Inflammatory macrophage treated with lipopolysaccharide for 4 hours (primary cell): ENCODE measurements around the gene UNC93A.
"Not testable (repeated sequence)": the region's sequence is repeated elsewhere in the genome, so short reads cannot be mapped to it uniquely, and the experiment has no call there.

Source experiments
- DNase-seq: peaks from one replicate; pipeline ENCODE4 v3.0.0-alpha.2; 2020

Gene UNC93A

DNA sequence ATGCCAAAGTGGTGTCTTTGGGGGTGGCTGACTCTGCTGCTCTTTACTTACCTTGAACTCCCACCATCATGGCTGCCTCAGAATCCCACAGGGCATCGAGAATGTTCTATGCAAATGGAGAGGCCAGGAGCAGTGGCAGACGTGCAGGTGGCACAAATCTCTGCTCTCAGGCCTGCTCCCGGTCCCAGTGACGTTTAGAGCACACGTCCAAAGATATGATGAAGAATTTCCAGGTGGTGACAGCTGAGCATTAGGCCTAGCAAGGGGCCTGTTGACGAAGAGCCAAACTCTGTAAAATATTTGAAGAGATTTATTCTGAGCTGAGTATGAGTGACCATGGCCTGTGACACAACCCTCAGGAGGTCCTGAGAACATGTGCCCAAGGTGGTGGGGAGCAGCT is 19.0 kb upstream of the UNC93A start:
- no peak for DNase-seq

DNA sequence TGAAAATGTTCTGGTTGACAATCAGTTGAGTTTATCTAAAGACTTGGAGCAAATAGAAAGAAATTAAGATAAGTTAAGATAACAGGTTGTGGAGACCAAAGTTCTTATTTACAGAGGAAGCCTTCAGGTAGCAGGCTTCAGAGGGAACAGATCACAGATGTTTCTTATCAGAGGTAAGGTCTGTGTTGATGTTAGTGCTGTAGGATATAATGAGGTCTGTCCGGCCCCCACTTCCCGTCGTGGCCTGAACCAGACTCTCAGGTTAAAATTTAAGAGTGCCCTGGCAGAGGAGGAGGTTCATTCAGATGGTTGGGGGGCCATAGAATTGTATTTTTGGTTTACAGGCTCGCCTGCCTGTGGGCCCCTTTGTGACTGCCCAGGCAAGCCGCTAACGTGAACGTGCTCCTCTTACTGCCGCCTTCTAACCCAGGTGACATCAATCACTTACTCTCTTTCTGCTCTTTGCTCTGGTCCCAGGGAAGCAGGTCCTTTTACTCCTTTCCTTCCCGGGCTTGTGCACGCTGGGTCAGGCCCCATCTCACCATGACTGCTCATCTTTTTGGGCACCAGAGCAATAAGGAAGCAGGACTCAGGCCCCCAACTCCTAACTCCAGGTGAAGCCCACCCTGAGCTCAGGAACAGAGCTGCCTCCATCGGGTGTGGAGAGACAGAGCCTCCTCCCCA is 18.3 kb upstream of the UNC93A start:
- DNase-seq = no peak

DNA sequence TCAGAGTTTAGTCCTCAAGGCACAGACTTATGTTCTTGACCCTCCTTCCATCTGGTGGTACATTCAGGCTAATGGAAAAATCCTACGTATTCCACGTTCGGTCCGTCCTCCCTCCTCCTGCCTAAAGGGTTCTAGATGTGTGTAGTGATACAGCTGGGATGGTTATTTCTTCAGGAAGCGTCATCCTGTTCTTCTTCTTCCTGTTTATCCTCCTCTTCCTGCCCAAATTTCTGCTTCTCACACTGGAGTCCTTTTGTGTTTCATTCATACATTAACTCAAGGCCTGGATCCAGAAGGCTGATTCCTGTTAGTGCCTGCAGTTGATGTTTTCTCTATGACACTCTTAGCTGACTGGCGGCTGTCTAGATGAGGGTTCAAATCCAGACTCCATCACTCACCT is 16.8 kb upstream of the UNC93A start:
- DNase-seq = no peak

DNA sequence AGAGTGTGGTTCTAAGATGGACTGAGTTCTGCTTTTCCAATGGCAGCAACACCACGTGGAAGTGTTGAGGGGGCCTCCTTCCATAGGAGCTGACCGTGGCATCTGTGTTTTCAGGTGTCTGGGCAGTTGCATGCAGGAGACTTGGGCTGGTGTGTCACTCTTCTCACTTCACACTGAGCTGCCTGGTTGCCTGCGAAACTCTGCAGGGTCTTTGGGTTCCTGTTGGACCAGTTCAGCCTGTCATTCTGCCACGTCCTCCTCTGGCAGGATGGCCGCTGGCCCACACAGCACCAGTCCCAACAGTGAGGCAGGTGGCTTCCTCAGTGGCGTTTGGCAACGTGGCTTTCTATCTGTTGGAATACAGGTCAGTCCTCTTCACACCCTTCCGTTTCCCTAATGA is 16.1 kb upstream of the UNC93A start:
- no peak for DNase-seq

DNA sequence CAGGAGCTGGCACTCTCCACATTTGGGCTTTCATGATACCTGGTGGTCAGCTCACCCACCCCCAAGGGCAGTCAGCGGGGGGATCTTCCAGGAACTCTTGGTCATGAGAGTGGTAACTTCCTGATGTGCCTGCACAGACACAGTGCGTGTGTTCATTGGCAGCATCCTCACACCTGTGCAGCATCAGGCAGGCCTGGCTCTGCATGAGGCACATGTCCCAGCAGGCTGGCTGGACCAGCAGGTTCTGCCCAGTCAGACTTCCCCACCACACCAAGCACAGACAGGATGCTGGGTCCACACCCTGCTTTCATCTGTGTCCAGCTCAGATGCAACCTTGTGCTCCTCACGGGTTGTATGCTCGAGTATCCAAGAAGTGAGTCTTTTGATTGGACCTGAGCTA is 15.7 kb upstream of the UNC93A start:
- no peak for DNase-seq

DNA sequence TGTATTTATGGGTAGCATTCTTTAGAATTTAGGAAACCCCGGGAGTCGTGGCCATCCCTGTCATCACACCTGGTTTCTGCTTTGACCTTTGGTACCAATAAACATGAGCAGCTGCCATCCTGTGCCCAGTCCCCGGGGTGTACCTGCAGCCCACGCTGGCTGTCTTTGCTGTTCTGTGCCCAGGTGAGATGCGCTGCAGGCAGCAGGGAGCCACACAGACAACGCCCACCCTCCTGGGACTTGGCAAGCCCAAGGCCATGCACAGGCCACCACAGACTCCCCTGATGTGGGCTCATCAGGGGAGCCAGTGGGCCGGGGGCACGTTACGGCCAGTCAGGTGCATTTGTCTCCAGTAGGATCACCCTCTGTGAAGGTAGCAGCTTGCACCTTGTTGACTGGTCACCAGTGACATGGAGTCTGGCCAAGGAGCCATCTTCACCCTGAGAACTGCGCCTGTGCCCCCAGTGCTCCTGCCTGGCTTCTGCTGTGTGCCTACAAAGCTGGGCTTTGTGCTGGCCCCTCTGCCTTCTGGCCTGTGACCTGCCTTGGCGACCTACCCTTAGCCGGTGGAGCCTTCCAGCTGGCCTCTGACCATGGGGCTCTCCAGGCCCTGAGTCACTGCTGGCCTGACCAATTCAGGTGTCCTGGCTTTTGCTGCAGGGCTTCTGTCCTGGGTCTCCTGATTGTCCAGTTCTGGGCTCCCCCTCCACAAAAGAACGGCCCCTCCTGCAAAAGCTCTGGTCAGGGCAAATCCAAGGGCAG is 14.2 kb upstream of the UNC93A start:
- DNase-seq = no peak

DNA sequence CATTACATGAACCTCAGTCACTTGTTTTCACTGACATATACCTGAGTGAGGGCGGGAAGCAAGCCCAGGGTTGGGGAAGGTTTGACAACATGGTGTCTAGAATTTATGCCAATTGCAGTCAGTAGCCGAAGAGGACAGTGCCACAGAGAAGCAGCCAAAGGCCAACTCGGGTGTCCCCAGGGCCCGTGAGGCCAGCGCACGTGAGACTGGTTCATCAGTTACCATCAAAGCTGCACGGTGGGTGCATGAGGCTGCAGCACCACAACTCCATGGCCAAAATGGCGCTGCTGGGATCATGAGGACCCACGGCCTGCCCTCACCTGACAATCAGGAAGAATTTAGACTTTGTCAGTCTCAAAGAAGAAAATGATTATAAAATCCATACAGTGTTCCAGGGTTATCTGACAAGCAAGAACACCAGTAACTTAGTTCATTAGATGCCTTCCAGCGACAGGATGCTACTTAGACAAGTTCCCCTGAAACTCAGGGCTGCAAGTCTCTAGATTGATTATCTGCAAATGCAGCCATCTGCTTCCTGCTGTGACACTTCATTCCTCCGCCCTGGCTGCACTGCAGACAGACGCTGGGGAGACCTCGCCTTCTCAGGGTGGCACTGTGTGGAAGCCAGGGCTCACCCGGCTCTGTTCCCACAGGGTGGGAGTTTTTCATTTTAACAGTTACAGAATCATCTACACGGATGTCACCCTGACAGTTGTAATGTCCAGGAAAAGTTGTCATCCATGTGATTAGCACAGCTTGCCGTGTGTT is 12.8 kb upstream of the UNC93A start:
- DNase-seq = not testable (repeated sequence)

DNA sequence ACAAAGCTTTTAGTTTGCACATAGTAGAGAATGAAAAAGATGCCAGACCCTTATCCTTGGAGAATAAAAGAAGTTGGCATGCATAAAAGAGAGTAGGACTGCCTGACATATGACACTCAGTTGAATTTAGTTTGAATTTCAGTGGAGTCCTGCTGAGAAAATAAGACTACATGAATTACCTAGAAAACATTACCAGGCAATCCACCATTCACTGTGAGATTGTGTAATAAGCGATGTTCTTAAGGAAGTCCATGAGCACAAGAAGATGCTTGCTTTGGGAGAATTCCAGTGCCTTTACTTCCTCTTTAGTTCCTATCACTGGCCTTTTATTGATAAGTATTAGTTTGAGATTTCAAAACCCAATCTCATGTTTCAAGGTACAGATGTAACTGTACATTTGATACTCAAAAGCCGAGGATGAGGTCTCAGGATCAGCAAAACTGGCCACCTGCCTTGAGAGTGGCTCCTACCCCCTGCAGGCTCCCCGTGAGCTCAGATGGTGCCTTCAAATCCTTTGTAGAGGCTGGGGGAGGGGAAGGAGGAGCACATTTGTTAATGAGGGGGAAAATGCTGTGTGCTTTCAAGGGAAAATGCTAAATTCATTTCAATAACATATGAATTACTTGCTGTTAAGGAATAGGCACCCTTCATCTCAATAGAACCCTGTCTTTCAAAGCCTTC is 11.2 kb upstream of the UNC93A start:
- no peak for DNase-seq

DNA sequence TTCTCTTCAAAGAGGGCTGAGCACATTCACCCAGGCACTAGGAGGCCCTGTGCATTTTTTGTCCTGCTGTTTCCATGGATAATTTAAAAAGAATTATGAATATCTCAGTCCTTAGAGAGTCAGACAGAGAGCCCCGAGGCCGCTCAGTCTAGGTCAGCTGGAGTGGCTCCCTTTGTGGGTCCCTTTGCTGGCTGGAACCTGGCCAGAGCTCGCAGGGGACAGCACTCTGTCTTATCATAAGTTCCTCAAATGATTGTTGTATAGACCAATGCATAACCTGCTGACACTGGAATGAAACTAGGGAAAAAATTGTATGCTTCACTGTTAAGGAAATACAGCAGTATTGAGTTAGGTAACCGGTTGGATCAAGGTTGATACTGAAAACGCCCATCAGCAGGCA is 10.6 kb upstream of the UNC93A start:
- not testable (repeated sequence) for DNase-seq

DNA sequence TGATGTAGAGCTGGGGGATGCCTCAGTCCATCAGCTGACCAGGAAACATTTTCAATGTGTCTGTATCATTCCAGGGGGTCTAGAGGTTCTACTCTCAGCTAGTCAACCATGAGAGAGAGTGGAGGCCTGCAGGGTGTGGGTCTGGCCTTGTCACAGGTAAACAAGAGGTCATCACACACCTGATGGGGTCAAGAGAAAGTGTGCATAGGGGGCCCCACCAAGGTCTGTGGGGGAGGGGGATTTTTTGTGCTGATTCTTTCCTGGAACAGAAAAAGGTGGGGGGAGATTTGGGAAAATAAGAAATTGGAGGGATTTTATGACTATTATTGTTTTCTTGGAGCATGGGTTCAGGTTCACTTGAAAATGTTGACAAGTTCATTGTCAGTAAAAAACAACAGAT is 8.9 kb upstream of the UNC93A start:
- no peak for DNase-seq

DNA sequence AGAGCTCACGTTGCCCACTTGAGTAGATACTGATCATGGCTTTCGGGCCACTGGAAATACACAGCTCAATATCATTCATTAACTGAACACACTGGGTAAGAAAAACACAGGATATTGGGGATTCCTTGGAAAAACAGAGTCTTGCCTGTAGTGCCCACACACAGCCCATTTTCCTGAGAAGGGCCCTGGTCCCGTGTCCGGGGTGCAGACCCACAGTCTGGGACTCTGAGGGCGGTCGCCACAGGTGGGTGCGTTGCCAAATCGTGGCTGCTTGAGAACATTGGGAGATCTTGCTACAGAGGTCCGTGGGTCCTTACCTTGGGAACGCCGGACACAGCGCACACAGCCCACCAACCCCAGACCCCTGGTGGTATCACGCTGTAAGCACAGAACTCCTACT is 6.5 kb upstream of the UNC93A start:
- not testable (repeated sequence) for DNase-seq

DNA sequence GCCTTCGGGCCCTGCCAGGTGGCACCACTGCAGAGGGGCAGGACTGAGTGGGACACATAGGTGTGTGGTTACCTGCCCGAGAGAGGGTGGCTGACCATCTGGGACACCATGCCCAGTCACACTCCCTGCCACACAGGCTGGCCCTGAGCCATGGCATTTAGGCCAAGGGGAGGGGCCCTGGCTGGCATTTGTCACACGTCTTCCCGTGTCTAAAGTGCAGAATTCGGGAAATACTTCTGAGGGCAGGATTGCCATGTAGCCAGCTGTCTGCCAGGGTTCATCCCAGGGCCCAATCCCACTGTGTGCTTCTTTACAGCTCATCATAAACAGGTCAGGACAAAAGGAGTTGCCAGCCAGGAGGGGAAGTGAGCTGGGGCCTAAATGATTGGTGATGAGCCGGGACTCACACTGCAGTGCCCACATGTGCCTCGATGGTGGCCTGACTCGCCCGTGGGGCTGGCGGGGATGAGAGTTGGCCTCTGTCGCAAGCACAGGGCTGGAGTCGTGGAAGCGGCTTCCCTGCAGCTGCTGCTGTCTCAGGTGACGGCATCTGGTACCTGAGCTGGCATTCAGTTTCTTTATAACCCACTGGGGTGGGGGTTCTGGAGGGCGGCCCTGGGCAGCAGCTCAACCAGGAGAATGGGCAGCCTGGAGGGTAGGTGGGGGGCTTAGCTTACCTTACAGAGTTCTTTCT is 5.9 kb upstream of the UNC93A start:
- DNase-seq = no peak

DNA sequence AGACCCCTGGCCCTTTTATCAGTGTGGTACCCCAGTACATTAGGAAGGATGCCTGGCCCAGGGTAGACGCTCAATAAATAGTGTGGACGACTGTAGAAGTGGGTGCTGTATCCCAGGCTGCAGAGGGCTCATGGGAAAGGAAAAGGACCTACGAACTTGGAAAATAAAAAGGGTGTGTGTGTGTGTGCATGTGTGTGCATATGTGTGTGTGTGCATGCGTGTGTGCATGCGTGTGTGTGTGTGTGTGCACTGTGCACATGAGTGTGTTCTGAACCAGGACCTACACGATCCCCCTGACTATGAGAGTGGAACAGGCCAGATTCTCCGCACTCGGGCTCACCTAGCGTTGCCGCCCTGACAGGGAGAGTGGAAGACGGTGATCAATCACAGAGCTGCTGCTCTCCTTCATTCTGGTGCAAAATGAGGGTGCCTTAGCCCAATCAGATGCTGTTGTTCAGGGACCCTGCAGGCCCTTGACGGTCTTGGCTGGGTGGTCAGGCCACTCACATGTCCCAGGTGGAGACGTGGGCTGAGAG is 3.5 kb upstream of the UNC93A start:
- no peak for DNase-seq

DNA sequence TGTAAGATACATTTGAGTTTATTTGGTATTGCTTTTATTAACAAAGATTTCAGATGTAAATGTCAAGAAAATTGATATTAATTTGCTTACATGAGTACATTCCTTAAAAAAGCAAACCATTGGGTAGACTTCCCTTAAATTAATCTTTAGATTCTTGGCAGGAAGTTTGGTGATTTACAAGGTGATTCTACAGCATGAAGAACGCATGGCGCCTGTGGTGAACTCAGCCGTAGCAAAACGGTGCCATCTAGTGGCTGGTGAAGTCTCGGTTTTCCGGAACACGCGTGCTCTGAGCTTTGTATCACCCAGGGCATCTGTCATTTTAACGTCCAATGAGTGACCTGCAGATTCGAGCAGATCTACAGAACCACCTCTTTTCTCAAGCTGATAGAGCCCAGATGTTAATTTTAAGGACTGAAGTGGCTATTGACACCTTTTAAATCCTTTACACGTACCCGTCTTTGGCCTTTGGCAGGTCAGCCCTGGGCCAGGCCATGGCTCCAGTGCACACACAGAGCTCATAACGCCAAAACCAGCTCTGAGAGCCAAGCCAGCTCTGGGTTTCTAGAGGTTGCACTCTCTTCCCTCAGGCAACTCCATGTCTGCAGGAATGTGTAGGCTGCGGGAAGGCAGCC is 2.4 kb upstream of the UNC93A start:
- not testable (repeated sequence) for DNase-seq

DNA sequence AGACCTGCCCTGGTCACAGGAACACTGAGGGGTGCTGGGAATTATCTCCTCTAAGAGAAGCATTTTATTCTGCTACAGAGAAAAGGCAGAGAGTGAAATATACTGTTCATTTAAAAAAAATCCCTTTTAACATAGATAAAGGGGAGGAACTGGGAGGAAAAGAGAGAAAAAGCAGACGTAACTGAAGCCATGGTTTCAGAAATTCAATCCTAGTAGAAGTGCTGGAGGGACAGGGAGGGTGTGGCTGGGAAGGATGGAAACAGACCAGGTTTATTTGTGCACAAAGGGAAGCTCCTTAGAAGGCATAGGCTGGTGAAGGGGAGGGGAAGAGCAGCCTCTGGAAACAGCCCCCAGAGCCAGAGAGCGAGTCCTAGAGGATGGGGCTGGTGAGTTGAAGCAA is 1.8 kb upstream of the UNC93A start:
- not testable (repeated sequence) for DNase-seq

DNA sequence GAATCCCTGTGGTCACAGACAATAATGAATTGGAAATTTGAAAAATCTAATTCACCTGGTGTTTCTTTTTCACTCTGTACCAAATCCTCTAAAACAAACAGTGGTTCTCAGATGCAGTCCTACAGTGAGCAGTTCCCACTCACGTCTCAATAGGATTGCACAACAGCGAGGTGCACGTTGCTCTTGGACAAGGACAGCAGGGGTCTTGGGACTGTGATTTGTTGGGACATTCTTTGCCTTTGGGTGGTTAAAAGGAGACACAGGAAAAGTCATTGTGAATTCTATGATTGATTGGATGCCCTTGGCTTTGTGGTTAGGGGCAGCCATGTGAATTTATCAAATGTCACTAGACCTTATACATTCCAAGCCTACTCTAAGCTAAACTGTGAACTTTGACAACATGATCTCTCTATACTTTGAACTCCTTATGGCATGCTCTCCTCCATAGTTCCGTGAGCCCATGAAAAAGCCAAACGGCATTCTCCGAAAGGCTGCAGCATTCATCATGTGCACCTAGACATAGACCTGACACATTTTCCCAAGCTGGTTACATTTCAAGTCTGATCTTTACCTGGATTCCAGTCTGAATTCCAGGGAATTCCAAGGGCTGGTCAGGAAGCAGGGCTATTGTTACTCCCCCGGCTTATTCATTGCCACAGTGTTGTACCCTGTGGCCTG is 647 bp downstream of the UNC93A start:
- DNase-seq = no peak

DNA sequence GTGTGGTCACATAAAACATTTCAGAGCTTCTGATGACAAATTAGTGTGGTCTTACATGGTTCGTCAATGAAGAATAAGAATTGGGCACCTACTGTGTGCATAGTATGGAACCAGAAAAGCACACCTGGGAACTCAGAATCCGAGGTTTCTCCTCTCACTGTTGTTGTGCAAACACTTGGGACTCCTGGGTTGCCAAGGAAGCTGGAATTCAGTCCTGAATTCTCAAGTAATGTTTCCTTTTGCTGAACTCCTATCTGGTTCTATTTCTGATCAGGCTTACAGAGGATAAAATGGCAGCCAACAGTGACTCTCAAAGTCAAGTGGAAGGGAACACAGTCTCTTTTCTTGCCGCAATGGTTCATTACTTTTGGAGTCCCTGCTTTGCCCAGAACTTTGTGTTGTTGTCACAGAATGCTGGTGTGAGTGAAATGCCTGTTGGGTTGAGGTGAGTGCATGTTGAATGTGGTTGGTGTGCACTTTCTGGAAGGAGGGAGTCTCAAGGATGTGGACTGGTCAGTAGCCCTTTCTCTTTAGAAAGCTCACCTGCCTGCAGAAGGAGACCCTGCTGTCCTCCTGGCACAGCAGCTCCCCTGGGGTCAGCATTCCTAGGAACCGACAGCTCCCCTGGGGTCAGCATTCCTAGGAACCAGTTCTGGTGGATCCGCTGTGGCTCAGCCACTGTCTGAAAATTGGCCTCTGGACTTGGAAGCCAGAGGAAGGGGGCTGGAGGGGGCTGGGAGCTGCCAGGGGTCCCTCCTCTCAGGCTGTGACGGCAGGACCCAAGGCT is 1.4 kb downstream of the UNC93A start:
- no peak for DNase-seq

DNA sequence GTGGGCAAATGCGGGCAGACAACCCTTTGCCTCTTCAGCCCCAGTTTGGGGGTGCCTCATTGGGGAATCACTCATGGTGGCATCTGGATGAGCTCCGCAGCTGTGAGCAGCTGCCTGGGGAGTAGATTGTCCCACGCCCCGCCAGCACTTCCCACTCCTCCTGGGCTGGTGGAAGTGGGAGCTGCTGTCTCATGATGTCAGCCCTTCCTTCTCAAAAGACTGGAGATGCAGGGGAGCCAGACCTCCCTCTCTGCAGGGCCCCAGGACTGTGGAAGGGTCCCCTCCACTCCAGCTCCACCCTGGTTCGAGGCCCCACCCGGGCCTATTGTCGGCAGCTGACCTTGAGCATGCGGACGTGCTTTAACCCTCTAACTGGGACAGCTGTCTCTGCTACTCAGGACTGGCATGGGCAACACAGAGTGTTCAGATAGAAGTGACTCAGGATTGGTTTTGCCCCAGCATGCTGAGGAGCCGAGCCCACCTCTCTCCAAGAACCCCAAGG is 2.0 kb downstream of the UNC93A start:
- no peak for DNase-seq

DNA sequence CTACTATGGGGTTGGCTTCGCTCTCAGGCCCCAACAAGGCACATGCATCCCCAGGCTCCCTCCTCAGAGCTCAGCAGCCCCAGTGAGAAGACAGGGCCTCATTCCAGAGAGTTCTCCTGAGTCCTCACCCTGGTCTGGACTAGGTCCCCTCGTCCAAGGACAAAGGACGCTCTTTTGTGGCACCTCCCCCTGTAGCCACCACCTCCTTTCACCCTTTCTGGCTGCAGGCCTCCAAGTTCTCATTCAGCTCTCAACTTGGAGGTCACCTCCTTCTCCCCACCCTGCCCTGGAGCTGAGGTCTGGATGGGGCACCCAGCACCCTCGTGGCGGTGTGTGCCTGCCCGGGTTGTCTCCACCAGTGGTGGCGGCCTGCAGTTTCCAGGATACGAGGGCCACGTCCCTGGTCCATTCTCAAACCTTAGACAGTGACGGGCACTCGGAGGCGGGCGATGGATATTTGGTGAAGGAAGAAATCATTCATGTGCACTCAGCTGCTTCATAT is 2.5 kb downstream of the UNC93A start:
- DNase-seq = no peak

DNA sequence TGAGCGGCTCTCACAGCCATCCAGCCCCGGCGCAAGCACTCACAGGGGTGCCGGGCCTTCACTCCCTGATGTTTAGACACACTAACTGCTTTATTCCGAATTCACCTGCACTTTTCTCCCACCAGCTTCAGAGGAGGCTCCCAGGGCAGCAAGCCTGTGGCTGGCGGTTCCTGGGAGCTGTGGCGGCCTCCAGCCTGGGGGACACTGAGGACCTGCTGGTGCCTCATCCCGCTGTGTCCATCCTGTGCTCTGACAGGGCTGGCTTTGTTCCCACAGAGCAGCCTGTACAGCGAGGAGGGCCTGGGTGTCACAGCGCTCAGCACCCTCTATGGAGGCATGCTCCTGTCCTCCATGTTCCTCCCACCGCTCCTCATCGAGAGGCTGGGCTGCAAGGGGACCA is 3.1 kb downstream of the UNC93A start:
- no peak for DNase-seq
